PC-3 (cell line): Measurements from ENCODE around the gene HCFC1.

Source experiments
- CTCF ChIP-seq: fragments of 300-600 bp; sonication (generic); conservative IDR thresholded peaks from 2 replicates; pipeline ENCODE4 v1.5.1; 2017; ENCODE audit warnings: antibody characterized with exemption, low read depth, mild to moderate bottlenecking, low read length
- EZH2 ChIP-seq: fragments of 300-600 bp; sonication (generic); IDR thresholded peaks from one replicate; pipeline ENCODE4 v1.6.1; 2017; ENCODE audit warnings: antibody characterized with exemption, mild to moderate bottlenecking, low read length; ENCODE audit not compliant: unreplicated experiment
- EZH2phosphoT487 ChIP-seq: fragments of 300-600 bp; sonication (generic); IDR thresholded peaks from 2 replicates; pipeline ENCODE4 v1.6.1; 2018; ENCODE audit warnings: mild to moderate bottlenecking, antibody characterized with exemption, low read length, borderline replicate concordance

GRCh38 chrX:153938226-153938786, 33.3 kb downstream of the HCFC1 start:
- TF ChIP-seq EZH2phosphoT487: no peak
- no peak for TF ChIP-seq CTCF
- TF ChIP-seq EZH2: no peak
